HG02759 (cell line): ENCODE measurements around the gene SHMT1.
"Not testable (repeated sequence)": the region's sequence is repeated elsewhere in the genome, so short reads cannot be mapped to it uniquely, and the experiment has no call there.

Source experiments
- ATAC-seq: cut with Tn5 transposase; IDR thresholded peaks from one replicate; pipeline ENCODE4 v1.9.1; 2021; ENCODE audit warnings: mild to moderate bottlenecking, moderate library complexity; ENCODE audit not compliant: unreplicated experiment

SHMT1 gene

DNA sequence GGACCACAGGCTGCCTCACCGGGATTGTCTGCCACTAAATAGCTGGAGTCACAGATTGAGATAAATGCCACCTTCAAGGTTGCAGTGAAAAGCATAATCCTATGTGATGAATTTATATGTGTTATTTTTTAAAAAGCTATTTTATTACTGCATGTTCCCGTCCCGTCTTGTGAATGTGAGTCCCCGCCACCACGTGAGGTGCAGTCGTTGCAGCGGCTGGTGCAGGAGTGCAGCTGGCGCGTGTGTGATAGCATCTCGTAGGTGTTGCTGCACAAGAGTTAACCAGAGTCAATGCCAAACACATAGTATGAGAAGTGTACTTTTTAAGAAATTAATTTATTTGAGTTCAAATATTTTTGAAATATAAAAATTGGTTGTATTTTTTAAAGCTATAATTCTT is 35.8 kb downstream of the SHMT1 start:
- no peak for ATAC-seq

DNA sequence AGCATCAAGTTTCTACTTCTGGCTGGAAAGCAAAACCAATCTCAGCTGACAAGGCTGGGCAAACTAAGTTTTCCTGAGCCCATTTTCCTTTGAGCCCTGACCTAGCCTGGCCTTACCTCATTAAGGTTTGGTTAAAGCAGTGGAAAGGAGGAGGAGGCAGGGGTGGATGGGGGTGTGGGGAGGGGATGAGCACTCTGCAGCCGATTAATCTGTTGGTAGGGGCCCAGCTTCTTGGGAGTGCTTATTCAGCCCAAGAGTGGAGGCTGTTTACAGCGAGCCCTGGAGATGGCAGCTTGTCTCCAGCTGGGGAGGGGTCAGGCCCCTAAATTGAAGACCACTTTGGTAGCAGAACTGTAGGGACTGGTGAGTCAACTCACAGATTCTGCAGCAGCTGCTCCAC is 36.3 kb downstream of the SHMT1 start:
- no peak for ATAC-seq

DNA sequence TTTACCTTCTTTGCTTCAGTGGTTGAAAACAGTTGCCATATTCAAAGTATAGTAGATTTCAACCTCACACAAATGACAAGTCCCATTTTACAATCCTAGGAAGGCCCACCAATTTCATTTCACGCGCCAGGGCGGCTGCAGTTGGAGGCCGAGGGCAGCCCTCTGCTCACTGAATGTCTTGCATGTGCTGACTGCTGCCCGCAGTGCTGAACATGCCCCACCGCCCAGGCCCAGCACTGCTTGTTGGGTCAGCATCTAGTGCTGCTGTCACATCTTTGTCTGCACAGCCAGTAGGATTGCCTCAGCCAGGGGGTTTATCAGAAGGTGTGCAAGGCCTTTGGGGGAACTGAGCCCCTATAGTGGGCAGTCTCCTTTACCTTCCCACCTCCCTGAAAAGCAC is 36.8 kb downstream of the SHMT1 start:
- no peak for ATAC-seq

DNA sequence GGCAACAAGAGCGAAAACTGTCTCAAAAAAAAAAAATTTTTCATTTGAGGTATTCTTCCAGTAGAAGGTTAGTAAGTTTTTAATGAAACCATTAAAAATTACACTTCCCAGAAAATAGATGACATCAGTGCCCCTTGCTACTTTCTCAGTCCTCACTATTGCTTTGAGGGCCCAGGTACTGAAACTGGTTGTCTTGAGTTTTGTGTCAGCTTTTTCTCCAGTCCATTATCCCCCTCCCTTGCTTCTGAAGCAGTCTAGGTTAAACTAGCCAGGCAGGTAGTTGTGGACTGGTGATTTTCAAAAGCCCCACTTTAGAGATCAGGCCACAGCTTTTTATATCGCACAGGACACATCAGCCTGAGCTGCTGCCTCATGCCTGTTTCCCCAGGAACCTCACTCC is 37.3 kb downstream of the SHMT1 start:
- no peak for ATAC-seq

DNA sequence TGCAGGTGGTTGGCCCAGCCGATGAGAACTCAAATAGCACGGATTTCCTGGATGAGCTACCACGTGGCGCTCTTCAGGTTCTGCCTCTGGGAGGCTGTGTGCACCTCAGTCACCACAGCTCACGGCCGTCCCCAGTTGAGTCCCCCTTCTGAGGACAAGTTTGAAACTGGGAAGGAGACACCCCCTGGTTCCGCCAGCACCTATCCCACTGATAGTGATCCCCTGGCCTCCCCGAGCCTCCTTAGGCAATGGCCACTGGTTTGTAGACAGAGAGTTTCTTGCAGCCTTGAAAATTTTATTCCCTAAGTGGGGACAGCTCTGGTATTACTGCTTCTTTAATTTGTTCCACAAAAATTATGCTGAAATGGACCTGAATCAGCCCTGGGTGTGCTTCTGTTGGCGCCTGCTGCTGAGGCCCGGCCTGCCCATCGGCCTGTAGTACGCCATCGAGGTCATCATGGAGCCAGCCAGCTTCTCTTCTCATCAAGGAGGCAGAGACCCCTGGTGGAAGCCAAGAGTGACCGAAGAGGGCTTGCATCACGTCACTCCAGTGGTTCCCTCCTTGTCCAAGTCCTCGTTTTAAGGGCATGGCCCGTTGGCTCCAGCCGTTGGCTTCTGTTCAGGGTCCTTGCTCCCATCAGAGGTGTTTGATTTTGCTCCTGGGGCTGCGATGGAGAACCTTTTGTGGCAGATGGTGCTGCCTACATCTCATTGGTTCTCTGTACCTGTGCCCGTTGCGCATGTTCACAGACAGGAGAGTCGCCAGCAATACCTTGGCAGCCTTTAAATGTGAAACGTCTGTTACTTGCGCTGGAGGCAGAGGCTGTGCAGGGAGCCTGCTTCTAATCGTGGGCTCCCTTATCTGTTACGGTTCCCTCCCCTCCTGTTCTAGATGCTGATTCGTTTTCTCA is 39.0 kb downstream of the SHMT1 start:
- ATAC-seq, result no peak

DNA sequence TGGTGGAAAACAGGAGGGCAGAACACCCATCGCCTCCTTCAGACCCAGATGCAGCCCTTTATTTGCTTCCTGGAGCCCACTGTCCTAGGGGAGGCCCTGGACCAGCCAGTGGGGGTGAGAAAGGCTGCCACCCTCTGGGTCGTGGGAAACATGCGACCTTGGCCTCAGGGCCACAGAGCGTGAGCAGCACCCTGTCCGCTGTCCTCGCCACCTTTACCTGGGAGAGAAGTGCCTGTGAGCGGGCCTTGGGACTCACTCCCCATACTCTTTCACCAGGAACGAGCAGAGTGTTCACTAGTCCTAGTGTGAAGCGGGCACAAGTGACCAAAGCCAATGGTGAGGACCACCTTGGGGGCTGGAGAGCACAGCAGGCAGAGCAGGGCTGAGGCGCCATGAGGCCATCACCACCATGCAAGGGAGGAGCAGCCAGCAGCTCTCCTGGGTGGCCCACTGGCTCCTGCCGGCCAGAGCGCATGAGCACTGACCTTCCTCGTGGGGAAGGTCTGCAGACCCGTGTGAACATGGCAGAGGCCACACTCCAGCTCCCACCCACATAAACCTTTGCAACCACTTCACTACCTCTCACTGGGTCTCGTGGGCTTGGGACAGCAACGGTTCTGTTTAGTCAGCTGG is 39.7 kb downstream of the SHMT1 start:
- ATAC-seq, result no peak

DNA sequence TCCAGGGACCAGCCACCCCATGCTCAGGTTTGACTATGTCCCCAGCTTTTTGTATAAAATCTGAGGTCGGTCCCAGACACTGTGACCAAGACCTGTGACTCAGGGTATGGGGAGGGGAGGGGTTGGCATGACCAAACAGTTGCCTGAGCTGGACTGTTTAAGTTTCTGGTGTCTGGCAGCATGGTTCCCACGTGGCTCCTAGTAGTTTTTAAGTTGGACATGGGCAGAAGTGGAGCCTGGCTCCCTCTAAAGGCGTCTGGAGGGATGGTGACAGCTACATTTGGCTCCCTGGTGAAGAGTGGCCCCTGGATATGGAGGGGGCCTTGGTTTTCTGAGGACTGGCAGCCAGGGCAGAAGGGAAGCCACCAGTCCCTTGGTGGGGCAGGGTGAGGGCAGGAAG is 40.3 kb downstream of the SHMT1 start:
- ATAC-seq, result no peak

DNA sequence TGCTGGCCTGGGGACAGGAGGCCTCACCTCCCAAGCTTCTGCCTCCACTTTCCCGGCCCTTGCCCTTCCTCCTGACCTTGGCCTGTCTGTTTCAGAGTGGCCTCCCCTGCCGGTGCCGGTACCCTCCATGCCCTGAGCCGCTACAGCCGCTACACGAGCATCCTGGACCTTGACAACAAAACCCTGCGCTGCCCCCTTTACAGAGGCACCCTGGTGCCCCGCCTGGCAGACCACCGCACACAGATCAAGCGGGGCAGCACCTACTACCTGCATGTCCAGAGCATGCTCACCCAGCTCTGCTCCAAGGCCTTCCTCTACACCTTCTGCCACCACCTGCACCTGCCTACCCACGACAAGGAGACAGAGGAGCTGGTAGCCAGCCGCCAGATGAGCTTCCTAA is 40.8 kb downstream of the SHMT1 start:
- ATAC-seq, result no peak

DNA sequence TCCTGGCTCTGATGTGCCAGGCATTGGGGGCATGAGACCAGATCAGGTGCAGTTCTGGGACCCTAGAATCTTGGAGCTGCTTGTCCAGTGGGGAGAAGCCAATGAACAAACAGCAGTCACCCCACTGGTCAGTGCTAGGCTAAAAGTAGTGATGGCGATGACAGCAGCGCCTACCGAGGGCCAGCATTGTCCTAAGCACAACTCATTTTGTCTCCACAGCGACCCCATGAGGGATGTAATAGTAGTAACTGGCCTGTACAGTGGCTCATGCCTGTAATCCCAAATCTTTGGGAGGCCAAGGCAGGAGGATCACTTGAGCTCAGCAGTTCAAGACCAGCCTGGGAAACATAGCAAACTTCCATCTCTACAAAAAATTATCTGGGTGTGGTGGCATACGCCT is 42.0 kb downstream of the SHMT1 start:
- ATAC-seq, result no peak

DNA sequence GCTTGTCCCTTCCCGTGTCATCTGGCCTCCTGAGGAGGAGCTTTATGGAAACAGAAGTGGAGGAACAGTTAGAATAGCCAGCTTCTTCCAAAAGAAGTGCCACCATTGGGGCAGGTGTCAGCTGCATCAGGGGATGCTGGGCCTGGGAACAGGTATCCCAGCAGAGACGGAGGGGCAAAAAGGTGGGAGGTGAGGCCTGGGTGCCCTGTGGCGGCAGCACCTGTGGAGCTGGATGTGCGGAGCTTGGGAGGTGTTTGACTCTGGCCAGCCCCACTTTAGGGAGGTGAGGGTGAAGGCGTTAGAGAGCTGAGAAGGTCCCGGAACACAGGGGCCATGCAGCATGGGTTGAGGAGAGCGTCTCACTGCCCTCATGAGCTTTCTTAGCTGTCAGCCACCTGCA is 43.0 kb downstream of the SHMT1 start:
- no peak for ATAC-seq

DNA sequence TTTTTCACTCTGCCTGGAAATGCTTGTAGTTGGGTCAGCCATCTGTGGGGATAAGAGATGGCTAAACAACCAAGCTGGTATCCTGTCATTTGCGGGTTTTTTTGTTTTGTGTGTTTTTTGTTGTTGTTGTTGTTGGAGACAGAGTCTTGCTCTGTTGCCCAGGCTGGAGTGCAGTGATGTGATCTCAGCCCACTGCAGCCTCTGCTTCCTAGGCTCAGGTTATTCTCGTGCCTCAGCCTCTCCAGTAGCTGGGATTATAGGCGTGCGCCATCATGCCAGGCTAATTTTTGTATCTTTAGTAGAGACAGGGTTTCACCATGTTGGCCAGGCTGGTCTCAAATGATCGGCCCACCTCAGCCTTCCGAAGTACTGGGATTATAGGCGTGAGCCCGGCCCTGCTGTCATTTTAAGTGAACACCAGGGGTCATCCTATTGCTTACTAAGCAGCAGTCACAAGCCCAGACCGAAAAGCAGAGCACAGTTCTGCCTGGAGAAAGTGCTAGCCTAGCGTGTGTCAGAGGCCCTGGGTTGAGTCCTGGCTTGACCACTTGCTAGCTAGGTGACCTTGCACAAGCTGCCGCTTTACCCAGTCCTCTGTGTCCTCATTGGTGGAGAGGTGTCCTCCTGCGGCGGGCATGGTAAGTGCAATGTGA is 43.6 kb downstream of the SHMT1 start:
- no peak for ATAC-seq

DNA sequence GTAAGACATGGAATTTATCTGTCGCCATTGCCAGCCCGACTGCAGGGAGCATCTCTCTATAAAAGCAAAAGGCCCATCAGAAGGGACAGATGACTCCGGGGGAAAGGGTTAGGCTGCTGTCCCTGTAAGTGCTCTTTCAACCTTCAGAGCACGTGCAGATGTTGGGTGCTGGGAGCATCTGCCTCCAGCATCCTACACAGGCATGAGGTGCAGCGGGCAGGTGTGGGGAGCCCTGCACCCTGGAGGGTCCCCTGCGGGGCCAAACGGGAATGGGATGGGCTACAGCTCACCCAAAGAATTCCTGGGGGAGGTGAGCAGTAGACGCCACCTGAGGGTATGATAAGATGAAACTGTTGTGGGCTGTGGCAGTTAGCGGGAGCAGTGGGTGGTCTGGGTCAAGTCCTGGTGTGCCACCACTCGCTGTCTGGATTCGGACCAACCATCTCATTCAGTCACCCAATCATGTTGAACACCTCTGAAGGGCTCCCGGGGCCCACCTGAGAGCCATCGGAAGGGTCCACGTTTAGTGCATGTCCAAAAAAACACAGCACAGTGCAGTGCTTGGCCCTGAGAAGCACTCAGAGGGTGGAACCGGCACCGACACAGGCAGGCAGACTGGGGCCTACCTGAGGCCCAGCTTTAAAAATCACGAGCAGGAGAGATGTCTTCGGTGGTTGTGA is 44.4 kb downstream of the SHMT1 start:
- ATAC-seq, result no peak

DNA sequence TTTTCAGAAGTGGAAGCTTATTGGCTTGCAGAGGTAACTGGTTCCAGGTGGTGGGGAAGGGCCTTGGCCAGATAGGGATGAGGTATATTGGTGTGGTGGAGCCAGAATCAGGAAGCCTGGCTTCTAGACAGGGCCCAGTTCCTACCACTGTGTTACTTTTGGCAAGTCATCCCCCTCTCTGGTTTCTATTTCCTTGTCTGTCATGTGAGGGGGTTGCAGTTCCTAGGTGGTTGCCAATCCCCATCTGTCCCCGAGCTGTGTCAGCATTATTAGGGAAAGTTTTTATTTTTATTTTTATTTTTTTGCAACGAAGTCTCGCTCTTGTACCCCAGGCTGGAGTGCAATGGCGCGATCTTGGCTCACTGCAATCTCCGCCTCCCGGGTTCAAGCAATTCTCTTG is 45.2 kb downstream of the SHMT1 start:
- no peak for ATAC-seq

DNA sequence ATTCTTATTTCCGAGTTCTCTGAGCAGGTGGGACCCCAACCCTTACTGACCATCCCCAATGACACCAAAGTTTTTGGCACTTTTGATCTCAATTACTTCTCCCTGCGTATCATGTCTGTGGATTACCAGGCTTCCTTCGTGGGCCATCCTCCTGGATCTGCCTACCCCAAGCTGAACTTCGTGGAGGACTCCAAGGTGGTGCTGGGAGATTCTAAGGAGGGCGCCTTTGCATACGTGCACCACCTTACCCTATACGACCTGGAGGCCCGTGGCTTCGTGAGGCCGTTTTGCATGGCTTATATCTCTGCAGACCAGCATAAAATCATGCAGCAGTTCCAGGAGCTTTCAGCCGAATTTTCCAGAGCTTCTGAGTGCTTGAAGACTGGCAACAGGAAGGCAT is 47.4 kb downstream of the SHMT1 start:
- no peak for ATAC-seq

DNA sequence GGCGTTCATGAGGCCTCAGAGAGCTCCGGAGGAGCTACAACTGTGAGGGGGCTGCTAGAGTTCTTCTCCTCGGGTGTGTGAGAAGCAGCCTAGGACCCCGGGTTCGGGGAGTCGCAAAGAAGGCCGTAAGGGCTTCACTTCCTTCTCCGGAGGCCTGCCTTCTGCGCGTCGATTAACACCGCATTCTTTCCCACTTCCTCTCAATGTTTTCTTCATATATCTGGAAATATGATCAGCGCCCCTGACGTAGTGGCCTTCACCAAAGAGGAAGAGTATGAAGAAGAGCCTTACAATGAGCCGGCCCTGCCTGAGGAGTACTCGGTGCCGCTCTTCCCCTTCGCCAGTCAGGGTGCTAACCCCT is 47.8 kb downstream of the SHMT1 start:
- peak; percentile 2 for ATAC-seq

DNA sequence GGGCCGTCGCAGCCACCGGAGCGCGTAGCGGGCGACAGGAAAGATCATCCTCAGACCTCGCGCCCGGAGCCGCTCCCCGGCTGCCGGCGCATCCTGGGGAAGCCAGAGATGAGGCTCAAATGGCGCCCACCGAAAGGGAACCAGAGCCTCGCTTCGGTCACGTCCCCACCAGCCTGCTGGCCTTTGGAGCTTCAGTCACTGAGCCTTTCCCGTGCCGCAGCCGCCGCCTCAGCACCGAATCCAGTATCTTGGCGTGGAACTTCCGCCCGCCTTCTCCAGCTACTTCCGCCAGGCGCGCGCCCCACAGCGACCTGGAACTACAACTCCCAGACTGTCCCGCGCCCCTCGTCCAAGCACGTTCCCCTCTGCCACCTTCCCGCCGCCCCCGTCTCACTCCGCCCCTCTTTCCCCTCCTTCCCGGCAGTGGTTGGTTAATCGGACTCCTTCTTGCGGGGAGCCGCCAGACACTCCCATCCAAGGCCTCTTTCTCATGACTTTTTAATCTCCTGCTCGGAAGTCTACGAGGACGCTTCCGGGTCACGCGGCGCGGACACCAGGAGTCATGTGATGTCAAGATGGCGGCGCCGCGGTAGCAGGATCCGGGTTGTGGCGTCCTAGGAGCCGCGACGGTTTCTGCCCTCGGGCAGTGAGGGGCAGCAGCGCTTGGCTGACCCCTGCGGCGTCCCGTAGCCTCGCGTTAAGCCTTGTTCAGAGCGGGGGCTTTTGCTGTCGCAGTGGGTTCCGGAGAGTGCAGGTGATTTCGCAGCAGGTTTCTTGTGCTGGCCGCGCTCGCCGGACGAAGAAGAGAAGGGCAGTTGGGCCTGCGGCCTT is 48.4 kb downstream of the SHMT1 start, which contains the start of the genes SMCR8 and TOP3A:
TSS of gene SMCR8 (plus strand) at position 563 of the 831 bp plus-strand sequence. CDS start 497 bp downstream, outside the sequence.
TSS of gene TOP3A (minus strand) at position 264 of the 831 bp plus-strand sequence. CDS start at position 48, 216 bp downstream.
- peak; percentile 87 for ATAC-seq

DNA sequence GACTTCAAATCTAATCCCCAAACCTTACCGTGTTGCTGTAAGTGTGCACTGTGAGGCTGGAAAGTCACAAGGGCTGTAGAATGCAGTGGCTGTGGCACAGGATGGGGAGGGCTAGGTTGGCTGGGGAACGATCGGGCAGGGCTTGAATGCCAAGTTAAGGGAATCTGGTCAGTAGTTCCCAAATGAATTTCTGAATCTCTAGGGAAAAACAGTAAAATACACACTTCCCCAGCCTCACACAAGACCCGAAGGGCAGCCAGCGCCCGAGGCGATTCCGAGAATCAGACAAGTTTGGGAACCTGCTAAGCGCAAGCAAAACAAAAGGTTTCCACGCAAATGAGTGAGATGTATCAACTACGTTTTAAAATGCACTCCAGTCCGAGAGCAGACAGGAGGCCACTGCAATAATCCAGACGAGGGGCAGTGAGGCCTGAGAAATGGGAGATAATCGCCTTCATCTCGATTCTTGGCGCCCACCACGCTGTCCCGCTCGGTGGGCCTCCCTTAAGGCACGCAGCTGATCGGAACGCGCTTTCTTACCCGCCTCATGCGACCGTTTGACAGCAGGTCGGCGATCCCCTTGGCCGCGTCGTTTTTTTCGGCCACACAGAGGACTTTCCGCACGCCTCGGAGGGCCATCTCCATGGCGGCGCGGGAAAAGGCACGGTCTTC is 49.2 kb downstream of the SHMT1 start:
- ATAC-seq, result no peak

DNA sequence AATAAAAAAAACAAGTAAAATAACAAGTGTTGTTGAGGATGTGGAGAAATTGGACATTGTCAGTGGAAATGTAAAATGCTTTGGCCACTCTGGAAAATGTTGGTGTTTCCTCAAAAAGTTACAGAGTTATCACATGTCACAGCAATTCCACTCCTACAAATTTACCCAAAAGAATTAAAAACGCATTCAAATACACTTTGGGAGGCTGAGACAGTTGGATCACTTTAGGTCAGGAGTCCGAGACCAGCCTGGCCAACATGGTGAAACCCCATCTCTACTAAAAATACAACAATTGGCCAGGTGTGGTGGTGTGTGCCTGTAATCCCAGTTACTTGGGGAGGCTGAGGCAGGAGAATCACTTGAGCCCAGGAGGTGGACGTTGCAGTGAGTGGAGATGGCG is 54.1 kb downstream of the SHMT1 start:
- no peak for ATAC-seq

DNA sequence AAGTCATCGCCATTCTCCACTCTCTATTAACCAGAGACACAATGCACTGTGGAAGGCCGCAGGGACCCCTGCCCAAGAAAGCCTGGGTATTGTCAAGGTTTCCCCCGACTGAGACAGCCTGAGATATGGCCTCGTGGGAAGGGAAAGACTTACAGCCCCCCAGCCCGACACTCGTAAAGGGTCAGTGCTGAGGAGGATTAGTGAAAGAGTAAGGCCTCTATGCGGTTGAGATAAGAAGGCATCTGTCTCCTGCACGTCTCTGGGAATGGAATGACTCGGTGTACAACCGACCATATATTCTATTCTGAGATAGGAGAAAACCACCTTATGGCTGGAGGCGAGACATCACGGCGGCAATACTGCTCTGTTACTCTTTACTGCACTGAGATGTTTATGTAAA is 60.1 kb downstream of the SHMT1 start:
- not testable (repeated sequence) for ATAC-seq
